Amniotic epithelial cell (primary cell): ENCODE data around the gene ENPP1.
"Not testable (repeated sequence)": the region's sequence is repeated elsewhere in the genome, so short reads cannot be mapped to it uniquely, and the experiment has no call there.

Source experiments
- DNase-seq: peaks from one replicate; pipeline ENCODE4 v3.0.0-alpha.2; 2010; ENCODE audit warnings: low read depth

ENPP1 gene

GRCh38 chr6:131831392-131831791 lies 23.6 kb downstream of the ENPP1 start:
- DNase-seq, result peak; percentile 77

DNA sequence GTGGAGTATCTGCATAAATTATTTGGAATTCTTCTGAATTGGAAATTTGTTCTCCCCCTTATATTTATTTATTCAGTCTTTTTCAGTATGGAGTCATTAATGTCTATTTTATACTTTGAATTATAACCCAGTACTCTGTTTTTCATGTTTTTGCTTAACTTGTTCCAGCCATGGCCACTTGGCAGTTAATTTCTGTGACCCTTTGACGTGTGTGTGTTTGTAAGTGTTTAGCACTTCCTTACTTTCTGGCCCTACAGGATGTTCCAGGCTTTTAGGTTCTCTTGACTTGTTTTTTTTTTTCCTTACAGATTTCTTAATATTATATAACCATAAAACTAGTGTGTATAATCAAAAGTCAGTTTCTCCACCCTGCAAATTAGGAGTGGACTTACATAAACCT lies 24.1 kb downstream of the ENPP1 start:
- no peak for DNase-seq

GRCh38 chr6:131832363-131832762 lies 24.5 kb downstream of the ENPP1 start:
- DNase-seq, result no peak

DNA sequence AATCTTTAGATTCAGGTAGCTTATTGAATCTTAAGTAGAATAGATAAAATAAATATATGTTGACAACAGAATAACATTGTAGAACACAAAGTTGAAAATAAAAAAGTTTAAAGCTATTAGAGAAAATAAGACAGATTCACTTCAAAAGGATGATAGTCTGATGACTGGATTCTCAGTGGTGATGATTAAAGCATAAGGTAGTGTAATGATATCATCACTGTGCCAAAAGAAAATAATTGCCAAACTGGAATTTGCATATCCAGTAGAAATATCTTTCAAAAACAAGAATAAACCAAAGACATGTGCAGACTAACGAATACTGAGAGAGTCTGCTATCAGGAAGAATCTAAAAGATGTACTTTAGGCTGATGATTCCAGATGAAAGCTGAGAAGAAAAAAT lies 30.2 kb downstream of the ENPP1 start:
- no peak for DNase-seq

DNA sequence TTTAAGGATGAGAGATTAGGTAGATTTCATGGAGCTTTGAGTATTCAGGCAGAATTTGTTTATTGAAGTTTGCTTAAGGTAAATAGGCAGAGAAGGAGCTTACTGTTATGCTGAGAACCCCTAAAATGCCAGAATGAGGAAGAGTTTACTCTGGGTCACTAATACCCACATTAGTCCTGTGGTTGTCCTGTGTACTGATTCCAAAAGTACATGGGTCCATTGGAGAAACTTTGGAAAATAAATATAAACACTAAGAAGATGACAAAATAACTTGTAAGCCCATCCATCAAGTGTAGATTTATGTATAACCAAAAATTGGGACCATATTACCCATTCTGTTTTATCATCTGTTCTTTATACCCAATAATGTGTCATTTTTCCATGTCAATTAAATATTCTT lies 31.6 kb downstream of the ENPP1 start:
- DNase-seq, result no peak

DNA sequence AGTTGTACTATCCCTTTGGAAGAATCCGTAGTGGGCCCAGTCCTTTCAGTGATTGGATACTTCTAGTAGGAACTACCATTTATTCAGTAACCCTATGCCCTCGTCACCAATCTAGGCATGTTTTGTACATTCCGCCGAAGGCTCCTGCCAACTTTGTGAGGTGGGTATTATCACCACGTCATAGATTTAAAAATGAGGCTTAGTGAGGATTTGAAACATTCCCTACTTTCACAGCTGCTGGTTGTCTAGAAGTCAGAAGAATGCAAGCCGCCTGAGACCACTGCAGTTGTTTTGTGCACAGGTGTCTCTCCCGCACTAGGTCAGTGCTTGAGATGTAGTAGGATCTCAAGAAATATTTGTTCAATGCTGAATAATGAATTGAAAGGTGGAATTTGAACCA lies 32.6 kb downstream of the ENPP1 start:
- no peak for DNase-seq

DNA sequence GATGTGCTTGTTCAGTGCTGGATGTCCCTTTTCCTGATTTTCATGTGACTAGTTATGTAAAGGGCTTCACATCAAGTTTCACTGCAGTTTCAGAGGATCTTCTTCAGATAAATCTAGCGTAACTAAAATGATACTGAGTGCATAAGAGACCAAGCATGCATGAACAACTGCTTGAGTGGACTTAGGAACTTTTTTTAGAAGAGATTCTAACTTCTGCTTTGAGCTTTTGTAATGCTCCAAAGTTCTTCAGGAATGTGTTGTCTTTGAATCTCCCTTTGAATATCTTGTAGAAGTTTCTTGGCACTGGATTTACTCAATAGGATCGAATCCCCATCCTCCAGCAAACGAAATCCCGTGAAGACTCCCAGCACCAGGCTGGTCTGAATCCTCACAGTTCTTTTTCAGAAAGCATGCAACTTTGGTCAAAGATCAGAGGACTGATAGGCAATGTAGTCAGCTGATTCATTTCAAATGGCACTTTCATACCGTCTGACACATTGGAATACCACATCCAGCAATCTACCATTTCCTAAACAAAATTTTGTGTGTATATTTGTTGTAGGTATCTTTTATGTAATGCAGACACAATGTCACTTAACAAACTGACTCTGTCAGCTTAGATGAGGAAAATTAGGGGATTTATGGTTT lies 33.2 kb downstream of the ENPP1 start:
- DNase-seq, result no peak

DNA sequence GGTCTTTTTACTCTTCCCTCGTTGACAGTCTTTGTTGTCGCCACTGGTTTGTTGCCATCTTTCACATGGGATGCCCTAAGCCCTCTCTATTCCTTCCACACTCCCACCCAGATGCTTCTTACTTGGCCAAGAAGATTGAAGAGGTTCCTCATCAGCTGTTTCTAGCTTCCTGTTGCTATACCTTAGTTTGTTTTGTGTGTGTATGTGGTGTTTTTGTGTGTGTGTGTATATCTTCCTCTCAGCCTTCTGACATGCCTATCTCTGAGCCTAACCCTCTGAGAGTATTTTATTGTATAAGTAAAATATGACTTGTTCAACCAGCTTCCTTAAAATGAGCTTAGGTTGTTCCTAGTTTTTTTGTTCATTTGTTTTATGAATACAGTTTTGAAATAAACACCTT lies 35.9 kb downstream of the ENPP1 start:
- no peak for DNase-seq

GRCh38 chr6:131844243-131844841 lies 36.5 kb downstream of the ENPP1 start:
- peak; percentile 92 for DNase-seq

DNA sequence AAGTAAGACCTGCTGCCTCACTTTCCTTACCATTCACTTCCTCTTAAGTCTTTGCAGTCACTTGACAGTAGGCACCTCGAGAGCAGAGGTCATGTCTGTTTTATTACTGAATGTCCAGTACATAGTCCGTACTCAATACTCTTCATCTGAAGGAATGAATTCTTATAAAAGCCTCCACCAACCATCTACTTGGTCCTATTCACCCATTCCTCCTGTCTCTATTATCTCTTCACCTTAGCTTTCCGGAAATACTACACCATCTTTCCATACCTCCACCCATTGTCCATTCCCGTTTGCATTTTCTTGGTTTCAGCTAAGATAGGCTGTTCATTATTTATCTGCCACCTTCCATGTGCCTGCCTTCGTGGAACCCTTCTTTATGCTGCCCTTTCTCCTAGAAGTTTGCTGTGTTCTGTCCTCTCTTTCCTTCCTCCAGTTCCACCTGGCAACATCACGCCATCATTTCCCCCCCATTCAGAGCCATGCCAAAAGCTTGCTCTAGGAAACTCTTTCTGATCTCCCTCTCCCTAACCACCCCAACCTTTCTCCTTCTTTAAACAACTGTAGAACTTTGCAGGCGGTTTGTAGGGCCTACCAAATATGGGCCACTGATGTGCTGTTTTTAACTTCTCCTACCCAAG lies 38.3 kb downstream of the ENPP1 start:
- no peak for DNase-seq

- no peak for DNase-seq
Measured at GRCh38 chr6:131846905-131847304, 39.1 kb downstream of the ENPP1 start.

GRCh38 chr6:131849799-131850198 lies 42.0 kb downstream of the ENPP1 start:
- DNase-seq, result no peak

DNA sequence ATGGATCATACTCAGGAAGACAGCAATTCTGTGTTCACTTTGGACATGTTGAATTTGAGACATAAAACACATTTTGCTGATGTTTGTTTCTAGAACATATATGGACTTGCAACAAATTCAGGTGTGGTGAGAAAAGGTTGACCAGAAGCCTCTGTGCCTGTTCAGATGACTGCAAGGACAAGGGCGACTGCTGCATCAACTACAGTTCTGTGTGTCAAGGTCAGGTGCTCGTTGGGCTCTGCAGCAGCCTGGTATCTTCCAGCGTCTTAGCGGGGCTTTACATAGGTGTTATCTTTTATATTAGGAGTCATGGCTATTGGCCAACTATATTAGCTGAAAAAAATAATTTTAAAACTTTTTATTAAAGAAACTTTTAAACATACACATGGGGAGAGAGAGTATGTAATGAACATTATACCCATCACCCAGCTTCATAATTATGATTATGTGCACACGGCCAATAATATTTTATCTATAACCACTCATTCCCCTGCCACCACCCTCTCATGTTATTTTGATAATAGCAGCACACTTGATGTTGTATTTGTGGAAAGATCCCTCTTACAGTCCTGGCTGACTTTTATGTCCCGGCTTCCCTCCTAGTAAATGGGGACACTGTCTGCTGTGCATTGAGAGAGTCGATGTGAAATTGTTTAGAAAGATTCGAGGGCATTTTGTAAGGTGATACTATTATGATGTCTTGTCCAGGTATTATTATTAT lies 43.4 kb downstream of the ENPP1 start:
- DNase-seq, result no peak

- no peak for DNase-seq
Measured at GRCh38 chr6:131852200-131852599, 44.4 kb downstream of the ENPP1 start.

DNA sequence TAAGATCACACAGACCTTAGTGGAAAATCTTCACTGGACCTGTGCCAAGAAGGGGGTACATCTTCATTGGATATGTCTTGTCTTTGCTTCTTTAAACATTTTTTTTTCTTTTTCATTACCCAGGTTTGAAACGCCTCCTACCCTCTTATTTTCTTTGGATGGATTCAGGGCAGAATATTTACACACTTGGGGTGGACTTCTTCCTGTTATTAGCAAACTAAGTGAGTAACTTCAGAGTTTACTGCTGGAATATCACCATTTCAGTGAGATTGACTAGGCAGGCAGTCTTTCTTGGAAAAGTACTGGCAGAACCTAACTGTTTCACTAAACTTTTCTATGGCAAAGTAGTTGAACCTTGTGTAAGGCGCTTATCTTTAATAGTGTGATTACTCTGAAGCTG lies 47.0 kb downstream of the ENPP1 start:
- DNase-seq, result no peak

DNA sequence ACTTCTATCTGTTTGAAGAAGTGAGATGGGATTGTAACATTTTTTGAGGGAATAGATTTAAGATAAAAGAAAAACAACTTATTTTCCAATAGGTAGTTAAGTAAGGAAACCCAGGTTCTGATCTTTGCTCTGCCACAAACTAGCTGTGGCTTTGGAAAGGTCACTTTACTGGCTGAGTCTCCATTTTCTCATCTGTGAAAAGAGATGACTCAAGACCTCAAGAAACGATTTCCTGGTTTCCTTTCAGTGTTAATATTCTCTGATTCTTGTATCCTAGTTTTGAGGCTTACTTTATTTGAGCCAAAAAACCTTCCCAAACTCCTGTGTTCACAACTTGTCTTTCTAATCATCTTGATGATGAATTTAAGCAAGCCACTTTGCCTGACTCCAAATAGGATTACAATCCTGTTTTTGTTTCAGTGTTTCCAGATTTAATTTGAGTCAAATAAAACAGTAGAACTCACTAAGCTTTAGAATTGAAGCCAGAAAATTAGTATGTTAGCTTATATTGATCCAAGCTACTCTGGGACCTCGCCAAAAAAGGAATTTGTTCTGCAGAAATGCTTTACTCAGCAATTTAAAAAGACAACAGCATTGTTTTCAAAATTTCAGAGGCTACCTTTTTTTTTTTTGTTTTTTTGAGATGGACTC lies 51.1 kb downstream of the ENPP1 start:
- DNase-seq, result no peak

DNA sequence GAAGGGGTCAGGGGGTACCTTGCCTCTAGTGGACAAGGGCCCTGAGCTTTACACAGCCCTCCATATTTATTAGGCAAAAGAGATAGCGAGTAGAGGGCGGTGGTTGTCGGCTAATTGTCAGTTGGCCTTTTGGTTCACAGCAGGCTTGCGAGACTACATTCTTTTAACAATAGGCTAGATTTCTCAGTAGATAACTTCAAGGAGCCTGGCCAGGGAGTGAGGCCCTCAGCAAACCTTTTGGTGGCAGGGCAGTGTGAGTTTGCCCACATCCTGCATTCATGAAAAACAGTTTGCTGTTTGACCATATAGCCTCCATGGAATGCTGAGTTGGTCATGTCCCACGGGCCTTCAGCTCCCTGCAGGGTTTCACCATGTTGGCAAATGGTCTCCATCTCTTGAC lies 51.8 kb downstream of the ENPP1 start:
- DNase-seq, result not testable (repeated sequence)

DNA sequence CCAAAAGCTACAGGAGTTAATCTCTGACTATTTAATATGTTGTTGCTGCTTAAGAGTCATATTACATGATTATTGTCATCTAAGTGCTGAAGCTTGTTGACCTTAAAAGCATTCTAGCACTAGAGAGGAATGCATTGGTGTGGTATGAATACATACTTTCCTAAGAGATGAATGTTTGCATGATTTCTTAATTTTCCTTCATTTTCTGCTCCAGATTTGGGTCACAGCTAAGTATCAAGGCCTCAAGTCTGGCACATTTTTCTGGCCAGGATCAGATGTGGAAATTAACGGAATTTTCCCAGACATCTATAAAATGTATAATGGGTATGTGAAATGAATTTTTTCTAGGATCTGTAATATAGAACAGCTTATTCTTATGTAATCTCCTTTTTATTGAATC lies 53.6 kb downstream of the ENPP1 start:
- DNase-seq, result peak; percentile 77

DNA sequence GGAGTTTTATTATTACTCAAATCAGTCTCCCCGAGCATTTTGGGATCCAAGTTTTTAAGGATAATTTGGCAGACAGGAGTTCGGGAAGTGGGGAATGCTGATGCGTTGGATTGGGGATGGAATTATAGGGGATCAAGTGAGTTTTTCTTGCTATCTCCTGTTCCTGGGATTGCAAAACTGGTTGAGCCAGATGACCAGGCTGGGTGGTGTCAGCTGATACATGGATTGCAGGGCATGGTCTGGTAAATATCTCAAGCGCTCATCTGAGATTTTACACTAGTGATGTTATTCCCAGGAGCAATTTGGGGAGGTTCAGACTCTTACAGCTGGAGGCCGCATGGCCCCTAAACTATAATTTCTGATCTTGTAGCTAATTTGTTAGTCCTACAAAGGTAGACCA lies 54.7 kb downstream of the ENPP1 start:
- peak; percentile 86 for DNase-seq

DNA sequence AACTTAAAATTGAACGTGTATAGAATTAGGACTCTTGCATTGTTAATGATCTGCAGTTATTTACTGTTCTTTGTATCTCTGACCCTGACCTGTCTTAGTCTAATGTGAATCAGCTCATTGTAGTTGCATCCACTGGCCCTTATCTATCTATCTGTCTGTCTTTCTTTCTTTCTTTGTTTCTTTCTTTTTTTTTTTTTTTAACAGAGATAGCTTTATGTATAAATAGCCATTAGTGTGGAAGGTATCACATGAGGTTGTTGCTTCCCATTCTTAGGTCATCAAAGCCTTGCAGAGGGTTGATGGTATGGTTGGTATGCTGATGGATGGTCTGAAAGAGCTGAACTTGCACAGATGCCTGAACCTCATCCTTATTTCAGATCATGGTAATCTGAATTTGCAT lies 59.9 kb downstream of the ENPP1 start:
- peak; percentile 94 for DNase-seq

GRCh38 chr6:131868836-131869235 lies 61.0 kb downstream of the ENPP1 start:
- peak; percentile 80 for DNase-seq

DNA sequence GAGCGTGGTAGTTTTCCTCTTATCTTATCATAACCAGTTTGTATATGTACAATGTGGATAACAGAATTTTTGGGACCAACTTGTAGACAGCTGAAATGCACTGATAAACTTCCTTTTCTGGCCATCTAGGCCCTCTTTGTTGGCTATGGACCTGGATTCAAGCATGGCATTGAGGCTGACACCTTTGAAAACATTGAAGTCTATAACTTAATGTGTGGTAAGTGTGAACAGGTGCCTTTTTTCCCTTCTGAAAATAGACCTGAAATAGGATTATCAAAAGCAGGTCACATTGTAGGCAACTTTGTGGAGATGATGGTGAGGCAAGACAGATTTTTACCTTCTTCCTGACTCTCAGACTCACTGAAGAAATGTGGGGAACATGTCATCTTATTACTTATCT lies 67.8 kb downstream of the ENPP1 start:
- no peak for DNase-seq

- no peak for DNase-seq
Measured at GRCh38 chr6:131876545-131876944, 68.7 kb downstream of the ENPP1 start.
